T-helper 2 cell treated with Interferon-gamma antibody and Interleukin-4, amounts not matched to agents 5 μg/mL and 100 μg/mL, for 36 hours (primary cell): ENCODE results near the gene RHPN2.
"Not testable (repeated sequence)": the region's sequence is repeated elsewhere in the genome, so short reads cannot be mapped to it uniquely, and the experiment has no call there.

Experiments
- DNase-seq: peaks from one replicate; pipeline ENCODE4 v3.0.0; 2021; ENCODE audit warnings: low spot score
- H3K27ac Mint-ChIP-seq: one replicate; pipeline ENCODE4 v1.8.0; 2021; ENCODE audit warnings: mild to moderate bottlenecking, mixed read lengths
- H3K27me3 Mint-ChIP-seq: one replicate; pipeline ENCODE4 v1.8.0; 2021; ENCODE audit warnings: low read depth, mixed read lengths
- H3K36me3 Mint-ChIP-seq: one replicate; pipeline ENCODE4 v1.8.0; 2021; ENCODE audit warnings: low read depth, mixed read lengths
- H3K4me1 Mint-ChIP-seq: one replicate; pipeline ENCODE4 v1.8.0; 2021; ENCODE audit warnings: low read depth, mixed read lengths
- H3K4me3 Mint-ChIP-seq: one replicate; pipeline ENCODE4 v1.8.0; 2022; ENCODE audit warnings: mild to moderate bottlenecking, moderate library complexity, mixed read lengths
- H3K9me3 Mint-ChIP-seq: one replicate; pipeline ENCODE4 v1.8.0; 2021; ENCODE audit warnings: mixed read lengths

RHPN2 gene

GRCh38 chr19:32945260-32945659 lies 119.4 kb downstream of the RHPN2 start:
- Mint-ChIP-seq H3K4me1 (no peaks in the 10 kb centered on the region), H3K36me3 (peaks cover 16% of the 10 kb centered on the region), H3K27me3 (no peaks in the 10 kb centered on the region), H3K27ac (no peak overlapping the region), H3K9me3 (no peaks in the 10 kb centered on the region), H3K4me3 (no peak overlapping the region)
- no peak for DNase-seq

DNA sequence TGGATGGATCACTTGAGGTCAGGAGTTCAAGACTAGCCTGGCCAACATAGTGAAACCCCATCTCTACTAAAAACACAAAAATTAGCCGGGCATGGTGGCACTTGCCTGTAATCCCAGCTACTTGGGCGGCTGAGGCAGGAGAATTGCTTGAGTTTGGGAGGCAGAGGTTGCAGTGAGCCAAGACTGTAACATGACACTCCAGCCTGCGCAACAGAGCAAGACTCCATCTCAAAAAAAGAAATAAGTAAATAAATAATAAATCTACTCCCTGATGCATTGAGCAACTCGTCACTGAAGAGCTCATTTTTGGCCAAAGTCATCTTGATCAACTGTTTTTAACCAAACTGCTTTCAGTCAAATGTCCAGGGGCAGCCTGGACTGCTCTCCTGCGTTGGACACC lies 123.4 kb downstream of the RHPN2 start:
- H3K36me3 Mint-ChIP-seq, H3K27me3 Mint-ChIP-seq: not testable (repeated sequence)

DNA sequence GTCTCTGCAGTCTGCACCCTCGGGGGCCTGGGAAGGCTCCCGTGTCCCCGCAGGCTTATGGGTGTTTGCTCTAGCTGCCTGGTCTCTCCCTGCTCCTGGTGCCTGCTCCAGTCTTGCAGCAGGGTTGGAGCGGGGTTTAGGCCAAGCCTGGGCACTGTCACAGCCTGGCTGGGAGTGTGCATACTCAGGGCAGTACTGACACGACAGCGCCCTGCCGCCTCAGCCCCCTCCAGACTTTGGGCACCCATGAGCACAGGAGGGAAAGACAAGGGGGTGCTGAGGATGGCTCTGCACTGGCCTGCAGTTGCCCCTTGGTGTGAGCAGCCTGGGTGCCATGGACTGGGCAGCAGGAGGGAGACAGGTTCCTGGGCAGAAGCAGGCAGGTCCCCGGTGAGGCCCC lies 128.6 kb downstream of the RHPN2 start:
- Mint-ChIP-seq H3K27me3 (no peaks in the 10 kb centered on the region), H3K27ac (no peak overlapping the region), H3K9me3 (no peaks in the 10 kb centered on the region), H3K4me1 (no peaks in the 10 kb centered on the region), H3K36me3 (no peaks in the 10 kb centered on the region), H3K4me3 (no peak overlapping the region)
- DNase-seq = no peak

More for the DNA sequence above, 123.4 kb downstream of the RHPN2 start:
- not testable (repeated sequence) for H3K27ac Mint-ChIP-seq, H3K9me3 Mint-ChIP-seq, H3K4me3 Mint-ChIP-seq, H3K4me1 Mint-ChIP-seq, DNase-seq

GRCh38 chr19:32935629-32936028 lies 129.1 kb downstream of the RHPN2 start:
- Mint-ChIP-seq H3K9me3 (no peaks in the 10 kb centered on the region), H3K4me3 (no peak overlapping the region), H3K27me3 (no peaks in the 10 kb centered on the region), H3K36me3 (no peaks in the 10 kb centered on the region), H3K27ac (no peak overlapping the region), H3K4me1 (no peaks in the 10 kb centered on the region)
- DNase-seq = no peak

DNA sequence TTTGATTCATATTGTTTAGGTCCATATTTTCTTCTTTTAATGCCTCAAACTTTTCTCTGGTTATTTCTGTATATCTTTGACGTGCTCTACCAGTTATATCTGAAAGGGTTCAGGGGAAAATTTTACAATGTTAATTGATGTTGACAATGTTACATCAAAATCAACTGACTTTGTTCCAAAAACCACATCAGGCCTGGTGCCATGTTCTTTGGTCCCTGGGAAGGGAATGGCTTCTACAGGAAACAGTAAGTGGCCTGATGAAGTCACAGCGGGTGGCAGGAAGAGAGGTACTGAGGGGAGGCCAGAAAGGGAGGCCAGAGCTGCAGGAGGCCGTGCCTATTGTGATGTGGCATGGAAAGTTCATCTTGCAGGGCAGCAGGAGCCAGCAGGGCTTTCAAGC lies 131.1 kb downstream of the RHPN2 start:
- Mint-ChIP-seq H3K27me3 (no peaks in the 10 kb centered on the region), H3K27ac (no peak overlapping the region), H3K36me3 (peaks cover 12% of the 10 kb centered on the region), H3K4me1 (no peaks in the 10 kb centered on the region), H3K9me3 (peaks cover 3% of the 10 kb centered on the region), H3K4me3 (no peak overlapping the region)
- DNase-seq = no peak

- DNase-seq = no peak
- H3K27ac Mint-ChIP-seq = no peak overlapping the region
- H3K27me3 Mint-ChIP-seq = no peaks in the 10 kb centered on the region
- no peak overlapping the region for H3K4me3 Mint-ChIP-seq
- H3K36me3 Mint-ChIP-seq = peaks cover 19% of the 10 kb centered on the region
- peaks cover 8% of the 10 kb centered on the region for H3K9me3 Mint-ChIP-seq
- no peaks in the 10 kb centered on the region for H3K4me1 Mint-ChIP-seq
Measured at GRCh38 chr19:32930567-32930966, 134.1 kb downstream of the RHPN2 start.

DNA sequence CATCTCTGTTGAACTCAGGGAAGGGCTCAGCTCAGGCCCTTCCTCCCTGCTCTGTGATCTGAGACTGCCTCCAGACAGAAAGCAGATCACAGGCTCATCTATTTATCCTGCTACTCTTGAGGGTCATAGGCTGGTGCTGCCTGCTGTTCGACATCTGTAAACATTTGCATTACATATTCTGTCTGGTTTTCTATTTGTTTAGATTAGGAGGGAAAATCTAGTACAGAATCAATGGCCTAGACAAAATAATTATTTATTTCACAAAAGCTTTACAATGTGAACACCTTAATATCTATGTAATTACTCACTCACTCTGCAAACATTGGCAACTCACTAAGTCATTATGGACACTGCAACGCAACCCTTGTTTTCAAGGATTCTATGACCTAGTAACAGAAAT lies 135.9 kb downstream of the RHPN2 start:
- Mint-ChIP-seq H3K27ac (no peak overlapping the region), H3K9me3 (peaks cover 8% of the 10 kb centered on the region), H3K36me3 (peaks cover 24% of the 10 kb centered on the region), H3K4me3 (no peak overlapping the region), H3K27me3 (no peaks in the 10 kb centered on the region), H3K4me1 (no peaks in the 10 kb centered on the region)
- DNase-seq = no peak
